Suprapubic skin (tissue), 4 donors: Measurements from ENCODE around the gene DRP2. TPM values are rescaled to one million over a fixed set of nuclear protein-coding genes. Genes with fewer than 3 reads are reported as not detected.

ENCODE experiments used
- DNase-seq, 2 donors: peaks; one replicate each; pipeline ENCODE4 v3.0.0-alpha.2; 2019; ENCODE audit warnings: low spot score in 2 of 2
- H3K27ac ChIP-seq: fragments of 200-600 bp; sonication (generic); one replicate; pipeline ENCODE4 v1.5.1; 2019
- H3K27me3 ChIP-seq: fragments of 200-600 bp; sonication (generic); one replicate; pipeline ENCODE4 v1.5.1; 2019
- H3K36me3 ChIP-seq: fragments of 200-600 bp; sonication (generic); one replicate; pipeline ENCODE4 v1.5.1; 2019
- H3K4me1 ChIP-seq: fragments of 200-600 bp; sonication (generic); one replicate; pipeline ENCODE4 v1.5.1; 2019
- H3K4me3 ChIP-seq: fragments of 200-600 bp; sonication (generic); one replicate; pipeline ENCODE4 v1.5.1; 2019; ENCODE audit warnings: mild to moderate bottlenecking
- H3K9me3 ChIP-seq: fragments of 200-600 bp; sonication (generic); one replicate; pipeline ENCODE4 v1.5.1; 2019
- EP300 ChIP-seq: sonication (generic); formaldehyde crosslinking; IDR thresholded peaks from one replicate; pipeline ENCODE4 v1.6.1; 2017; ENCODE audit warnings: antibody characterized with exemption
- POLR2A ChIP-seq, 2 donors: fragments of 450-650 bp; IDR thresholded peaks; one replicate each; pipeline ENCODE4 v1.6.1; 2017; ENCODE audit warnings: antibody characterized with exemption in 2 of 2, mild to moderate bottlenecking in 2 of 2, moderate library complexity in 2 of 2
- POLR2AphosphoS5 ChIP-seq, 3 donors: sonication (generic); formaldehyde crosslinking; IDR thresholded peaks; one replicate each; pipeline ENCODE4 v1.6.1; 2017; ENCODE audit warnings: antibody characterized with exemption in 3 of 3
- WGBS: methylation state at CpG from one replicate; pipeline ENCODE4 v1.1.5; 2018; 5-methylcytosine and 5-hydroxymethylcytosine counted together
- total RNA-seq, 4 donors: library from RNA; depleted of rRNA; stranded (reverse); fragments of >200 nt; gene quantifications; one replicate each; pipeline ENCODE4 v1.1.0, GENCODE V29; 2016
- TF ChIP-seq, protein P1 (sequence below), 2 donors: fragments of 200-600 bp in 1 of 2; fragments of 450-650 bp in 1 of 2; sonication (generic) in 1 of 2; IDR thresholded peaks; one replicate each; pipeline ENCODE4 v1.5.1; 2016 to 2019; ENCODE audit warnings: antibody characterized with exemption in 2 of 2, mild to moderate bottlenecking in 1 of 2, moderate library complexity in 1 of 2

DRP2 gene
- total RNA-seq, 4 donors from 2014 or later: 0.05 to 0.97 (median 0.35) TPM

- H3K36me3 ChIP-seq: no peaks in the 10 kb centered on the region
- H3K27me3 ChIP-seq: no peaks in the 10 kb centered on the region
- H3K9me3 ChIP-seq: no peaks in the 10 kb centered on the region
- DNase-seq: no peak
- H3K4me3 ChIP-seq: no peak overlapping the region
- TF ChIP-seq POLR2A (IDR thresholded peaks at IDR 0.05) (no peak), POLR2AphosphoS5 (IDR thresholded peaks at IDR 0.05) (no peak), EP300 (no peak)
- TF ChIP-seq, protein P1, sequence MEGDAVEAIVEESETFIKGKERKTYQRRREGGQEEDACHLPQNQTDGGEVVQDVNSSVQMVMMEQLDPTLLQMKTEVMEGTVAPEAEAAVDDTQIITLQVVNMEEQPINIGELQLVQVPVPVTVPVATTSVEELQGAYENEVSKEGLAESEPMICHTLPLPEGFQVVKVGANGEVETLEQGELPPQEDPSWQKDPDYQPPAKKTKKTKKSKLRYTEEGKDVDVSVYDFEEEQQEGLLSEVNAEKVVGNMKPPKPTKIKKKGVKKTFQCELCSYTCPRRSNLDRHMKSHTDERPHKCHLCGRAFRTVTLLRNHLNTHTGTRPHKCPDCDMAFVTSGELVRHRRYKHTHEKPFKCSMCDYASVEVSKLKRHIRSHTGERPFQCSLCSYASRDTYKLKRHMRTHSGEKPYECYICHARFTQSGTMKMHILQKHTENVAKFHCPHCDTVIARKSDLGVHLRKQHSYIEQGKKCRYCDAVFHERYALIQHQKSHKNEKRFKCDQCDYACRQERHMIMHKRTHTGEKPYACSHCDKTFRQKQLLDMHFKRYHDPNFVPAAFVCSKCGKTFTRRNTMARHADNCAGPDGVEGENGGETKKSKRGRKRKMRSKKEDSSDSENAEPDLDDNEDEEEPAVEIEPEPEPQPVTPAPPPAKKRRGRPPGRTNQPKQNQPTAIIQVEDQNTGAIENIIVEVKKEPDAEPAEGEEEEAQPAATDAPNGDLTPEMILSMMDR (IDR thresholded peaks at IDR 0.05): no peak
- WGBS: 75% methylated on average over 4 of the region's 4 CpGs
- no peaks in the 10 kb centered on the region for H3K4me1 ChIP-seq
- H3K27ac ChIP-seq: no peak overlapping the region
Observed at GRCh38 chrX:101262590-101262989, 43.0 kb downstream of the DRP2 start.

- TF ChIP-seq, protein P1 (IDR thresholded peaks at IDR 0.05): no peak
- TF ChIP-seq EP300 (no peak), POLR2AphosphoS5 (IDR thresholded peaks at IDR 0.05) (no peak), POLR2A (IDR thresholded peaks at IDR 0.05) (no peak)
- H3K4me1 ChIP-seq: no peaks in the 10 kb centered on the region
- no peak overlapping the region for H3K27ac ChIP-seq
- no peaks in the 10 kb centered on the region for H3K36me3 ChIP-seq
- 44% methylated on average over 2 of the region's 2 CpGs for WGBS
- H3K27me3 ChIP-seq: no peaks in the 10 kb centered on the region
- DNase-seq: no peak
- no peaks in the 10 kb centered on the region for H3K9me3 ChIP-seq
- no peak overlapping the region for H3K4me3 ChIP-seq
Observed at GRCh38 chrX:101263766-101264165, 44.2 kb downstream of the DRP2 start.

DNA sequence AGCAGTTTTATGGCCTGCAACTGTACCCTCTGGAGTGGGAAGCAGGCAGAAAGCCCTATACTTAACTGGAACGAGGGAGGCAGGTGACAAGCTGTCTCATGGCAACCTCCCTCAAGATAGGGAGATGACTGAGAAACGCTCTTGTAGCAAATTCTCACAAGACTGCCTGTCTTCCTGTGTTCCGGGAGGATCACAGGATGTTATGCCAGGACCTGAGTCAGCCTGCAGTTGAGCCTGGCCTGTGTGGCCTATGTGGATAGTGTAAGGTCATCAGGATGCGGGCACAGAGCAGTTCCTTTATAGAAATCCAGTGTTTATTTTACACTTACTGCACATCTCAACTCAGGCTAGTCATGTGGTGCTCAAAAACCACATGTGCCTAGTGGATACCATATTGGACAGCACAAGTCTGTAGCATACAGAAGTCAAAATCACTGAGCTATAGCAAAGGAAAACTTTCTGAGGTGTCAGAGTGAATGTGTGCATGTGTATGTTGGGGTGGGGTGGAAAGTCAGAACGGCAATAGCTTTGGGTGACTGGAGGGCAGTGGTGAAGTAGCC, 46.4 kb downstream of the DRP2 start:
- H3K27me3 ChIP-seq: no peaks in the 10 kb centered on the region
- WGBS: 60% methylated on average over 5 of the region's 5 CpGs
- no peak overlapping the region for H3K4me3 ChIP-seq
- TF ChIP-seq EP300 (no peak), POLR2A (IDR thresholded peaks at IDR 0.05) (no peak)
- TF ChIP-seq, protein P1 (IDR thresholded peaks at IDR 0.05): no peak
- H3K36me3 ChIP-seq: no peaks in the 10 kb centered on the region
- no peaks in the 10 kb centered on the region for H3K4me1 ChIP-seq
- DNase-seq: no peak
- no peak overlapping the region for H3K27ac ChIP-seq
- H3K9me3 ChIP-seq: no peaks in the 10 kb centered on the region

DNA sequence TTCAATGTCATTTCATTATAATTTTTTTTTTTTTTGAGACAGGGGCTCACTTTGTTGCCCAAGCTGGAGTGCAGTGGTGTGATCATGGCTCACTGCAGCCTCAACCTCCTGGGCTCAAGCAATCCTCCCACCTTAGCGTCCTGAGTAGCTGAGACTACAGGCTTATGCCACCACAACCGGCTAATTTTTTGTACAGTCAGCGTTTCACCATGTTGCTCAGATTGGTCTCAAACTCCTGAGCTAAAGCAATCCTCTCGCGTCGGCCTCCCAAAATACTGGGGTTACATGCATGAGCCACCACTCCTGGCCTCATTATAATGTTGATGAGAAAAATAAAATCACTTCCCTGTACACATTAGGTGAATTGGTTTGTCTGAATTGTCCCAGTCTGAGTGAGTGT, 54.6 kb downstream of the DRP2 start:
- H3K36me3 ChIP-seq: no peaks in the 10 kb centered on the region
- WGBS: 90% methylated on average over 6 of the region's 6 CpGs
- no peaks in the 10 kb centered on the region for H3K27me3 ChIP-seq
- no peak overlapping the region for H3K27ac ChIP-seq
- H3K4me1 ChIP-seq: no peaks in the 10 kb centered on the region
- no peak overlapping the region for H3K4me3 ChIP-seq
- H3K9me3 ChIP-seq: no peaks in the 10 kb centered on the region
- no peak for TF ChIP-seq POLR2A (IDR thresholded peaks at IDR 0.05)
- TF ChIP-seq POLR2AphosphoS5 (IDR thresholded peaks at IDR 0.05): no peak
- TF ChIP-seq, protein P1 (IDR thresholded peaks at IDR 0.05): no peak
- TF ChIP-seq EP300: no peak
- no peak for DNase-seq

DNA sequence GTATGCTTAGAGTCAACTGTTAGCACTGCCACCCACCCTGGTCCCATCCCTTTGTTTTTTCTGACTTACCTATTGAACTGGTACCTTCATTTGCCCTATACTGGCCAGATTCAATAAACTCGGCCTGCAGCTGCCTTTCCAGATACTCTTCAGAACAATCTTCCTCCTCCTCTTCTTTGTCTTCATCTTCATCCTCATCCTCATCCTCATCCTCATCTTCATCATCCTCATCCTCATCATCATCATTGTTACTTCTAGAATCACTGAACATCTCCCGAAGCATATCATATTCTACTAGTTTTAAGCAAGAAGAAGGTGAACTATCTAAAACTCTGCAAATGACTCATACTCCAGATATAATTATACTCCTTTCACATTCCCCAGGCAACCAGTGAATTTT, 56.7 kb downstream of the DRP2 start:
- no peak for DNase-seq
- Histone ChIP-seq H3K9me3 (no peaks in the 10 kb centered on the region), H3K4me1 (no peaks in the 10 kb centered on the region), H3K27me3 (no peaks in the 10 kb centered on the region), H3K36me3 (no peaks in the 10 kb centered on the region), H3K4me3 (no peak overlapping the region), H3K27ac (no peak overlapping the region)
- TF ChIP-seq, protein P1 (IDR thresholded peaks at IDR 0.05): no peak
- TF ChIP-seq POLR2AphosphoS5 (IDR thresholded peaks at IDR 0.05) (no peak), EP300 (no peak), POLR2A (IDR thresholded peaks at IDR 0.05) (no peak)
- WGBS: 78% methylated on average over 2 of the region's 2 CpGs
